Breast epithelium (tissue), 4 donors: ENCODE measurements around the gene PTPRH. TPM values are rescaled to one million over a fixed set of nuclear protein-coding genes. Genes with fewer than 3 reads are reported as not detected.

ENCODE experiments used
- DNase-seq, 2 donors: peaks; one replicate each; pipeline ENCODE4 v3.0.0-alpha.2; 2019; ENCODE audit warnings: low spot score in 2 of 2
- H3K27ac ChIP-seq, 2 donors: fragments of 200-600 bp; sonication (generic) in 1 of 2; one replicate each; pipeline ENCODE4 v1.5.1; 2016 to 2019; ENCODE audit warnings: mild to moderate bottlenecking in 1 of 2
- H3K27me3 ChIP-seq, 2 donors: fragments of 200-600 bp; sonication (generic) in 1 of 2; one replicate each; pipeline versions ENCODE4 v1.5.1 to v1.6.0; 2017 to 2019; ENCODE audit warnings: control low read depth in 1 of 2, mild to moderate bottlenecking in 1 of 2
- H3K36me3 ChIP-seq: fragments of 200-600 bp; one replicate; pipeline ENCODE4 v1.5.1; 2019
- H3K4me1 ChIP-seq, 2 donors: fragments of 200-600 bp; sonication (generic); one replicate each; pipeline ENCODE4 v1.5.1; 2016 to 2019; ENCODE audit warnings: control low read depth in 1 of 2
- H3K4me3 ChIP-seq, 3 donors: fragments of 200-600 bp; sonication (generic); 1 replicate in 2 of 3; 2 replicates in 1 of 3; pipeline ENCODE4 v1.5.1; 2016 to 2019; ENCODE audit warnings: mild to moderate bottlenecking in 3 of 3, moderate library complexity in 2 of 3
- H3K9me3 ChIP-seq, 2 donors: fragments of 200-600 bp; sonication (generic) in 1 of 2; one replicate each; pipeline ENCODE4 v1.5.1; 2016 to 2019; ENCODE audit warnings: control low read depth in 1 of 2
- CTCF ChIP-seq, 3 donors: fragments of 450-650 bp; IDR thresholded peaks; one replicate each; pipeline ENCODE4 v1.5.1; 2016 to 2017; ENCODE audit warnings: antibody characterized with exemption in 3 of 3, mild to moderate bottlenecking in 3 of 3, moderate library complexity in 3 of 3
- POLR2A ChIP-seq: fragments of 450-650 bp; IDR thresholded peaks from one replicate; pipeline ENCODE4 v1.6.1; 2016; ENCODE audit warnings: antibody characterized with exemption, mild to moderate bottlenecking, moderate library complexity
- POLR2AphosphoS5 ChIP-seq, 3 donors: sonication (generic); formaldehyde crosslinking; IDR thresholded peaks; one replicate each; pipeline ENCODE4 v1.6.1; 2017; ENCODE audit warnings: antibody characterized with exemption in 3 of 3
- intact Hi-C: fragments of 100-400 bp; cut with DNase I; formaldehyde crosslinking; loops from one replicate; pipeline ENCODE4 v1.15.1; 2023; ENCODE audit warnings: low total_unique reads
- total RNA-seq, 3 donors: library from RNA; depleted of rRNA; stranded (reverse); fragments of >200 nt; gene quantifications; one replicate each; pipeline ENCODE4 v1.1.0, GENCODE V29; 2016

Gene PTPRH
- total RNA-seq, 3 donors from 2014 or later = 0.73 to 10.2 (median 2.1) TPM

DNA sequence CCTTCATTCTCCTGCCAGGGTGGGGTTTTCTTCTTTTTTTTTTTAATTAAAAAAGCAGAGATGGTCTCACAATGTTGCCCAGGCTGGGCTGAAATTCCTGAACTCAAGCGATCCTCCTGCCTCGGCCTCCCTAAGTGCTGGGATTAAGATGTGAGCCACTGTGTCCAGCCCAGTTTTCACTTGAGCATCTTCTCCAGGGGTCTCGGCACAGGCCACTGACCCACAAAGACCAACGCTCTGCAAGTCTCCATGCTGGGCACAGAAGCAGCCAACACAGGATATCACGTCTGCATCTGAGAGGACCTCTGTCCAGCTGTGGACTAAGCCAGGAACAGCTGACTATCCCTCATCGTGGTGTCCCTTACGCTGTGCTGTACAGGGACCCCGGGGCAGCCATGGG, 28.7 kb upstream of the PTPRH start:
- Histone ChIP-seq H3K27me3 (no peaks in the 10 kb centered on the region), H3K36me3 (peaks cover 8% of the 10 kb centered on the region), H3K4me1 (no peaks in the 10 kb centered on the region), H3K27ac (no peak overlapping the region), H3K4me3 (no peak overlapping the region), H3K9me3 (no peaks in the 10 kb centered on the region)
- no peak for DNase-seq
- intact Hi-C loops = no loop called here
- TF ChIP-seq CTCF (IDR thresholded peaks at IDR 0.05) (no peak), POLR2A (no peak), POLR2AphosphoS5 (IDR thresholded peaks at IDR 0.05) (no peak)

- H3K36me3 ChIP-seq = peaks cover 24% of the 10 kb centered on the region
- intact Hi-C loops = no loop called here
- no peak for DNase-seq
Observed at GRCh38 chr19:55232986-55233385, 23.7 kb upstream of the PTPRH start.

DNA sequence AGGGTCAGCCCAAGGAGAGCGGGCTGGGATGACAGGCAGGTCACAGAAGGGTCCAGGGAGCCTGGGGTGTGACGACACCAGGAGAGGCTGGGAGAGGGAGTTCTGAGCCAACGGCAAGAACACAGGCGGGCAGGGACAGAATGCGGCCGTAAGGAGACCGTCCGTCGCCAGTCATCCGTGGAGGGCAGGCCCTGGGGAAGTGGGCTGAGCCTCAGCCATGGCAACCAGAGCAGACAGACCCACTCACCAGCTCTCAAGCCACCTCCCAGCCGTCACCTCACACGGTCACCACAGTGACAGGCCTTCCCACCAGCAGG, 22.9 kb upstream of the PTPRH start:
- Histone ChIP-seq H3K36me3 (peaks cover 24% of the 10 kb centered on the region), H3K9me3 (no peaks in the 10 kb centered on the region), H3K4me3 (no peak overlapping the region), H3K27ac (no peak overlapping the region), H3K4me1 (no peaks in the 10 kb centered on the region), H3K27me3 (no peaks in the 10 kb centered on the region)
- intact Hi-C loops = no loop called here
- TF ChIP-seq POLR2A (no peak), POLR2AphosphoS5 (IDR thresholded peaks at IDR 0.05) (no peak), CTCF (IDR thresholded peaks at IDR 0.05) (no peak)
- no peak for DNase-seq

More at GRCh38 chr19:55232986-55233385, 23.7 kb upstream of the PTPRH start:
- Histone ChIP-seq H3K27me3 (no peaks in the 10 kb centered on the region), H3K27ac (no peak overlapping the region), H3K9me3 (no peaks in the 10 kb centered on the region), H3K4me3 (no peak overlapping the region), H3K4me1 (no peaks in the 10 kb centered on the region)
- no peak for TF ChIP-seq POLR2AphosphoS5 (IDR thresholded peaks at IDR 0.05)
- no peak for TF ChIP-seq CTCF (IDR thresholded peaks at IDR 0.05)
- no peak for TF ChIP-seq POLR2A

DNA sequence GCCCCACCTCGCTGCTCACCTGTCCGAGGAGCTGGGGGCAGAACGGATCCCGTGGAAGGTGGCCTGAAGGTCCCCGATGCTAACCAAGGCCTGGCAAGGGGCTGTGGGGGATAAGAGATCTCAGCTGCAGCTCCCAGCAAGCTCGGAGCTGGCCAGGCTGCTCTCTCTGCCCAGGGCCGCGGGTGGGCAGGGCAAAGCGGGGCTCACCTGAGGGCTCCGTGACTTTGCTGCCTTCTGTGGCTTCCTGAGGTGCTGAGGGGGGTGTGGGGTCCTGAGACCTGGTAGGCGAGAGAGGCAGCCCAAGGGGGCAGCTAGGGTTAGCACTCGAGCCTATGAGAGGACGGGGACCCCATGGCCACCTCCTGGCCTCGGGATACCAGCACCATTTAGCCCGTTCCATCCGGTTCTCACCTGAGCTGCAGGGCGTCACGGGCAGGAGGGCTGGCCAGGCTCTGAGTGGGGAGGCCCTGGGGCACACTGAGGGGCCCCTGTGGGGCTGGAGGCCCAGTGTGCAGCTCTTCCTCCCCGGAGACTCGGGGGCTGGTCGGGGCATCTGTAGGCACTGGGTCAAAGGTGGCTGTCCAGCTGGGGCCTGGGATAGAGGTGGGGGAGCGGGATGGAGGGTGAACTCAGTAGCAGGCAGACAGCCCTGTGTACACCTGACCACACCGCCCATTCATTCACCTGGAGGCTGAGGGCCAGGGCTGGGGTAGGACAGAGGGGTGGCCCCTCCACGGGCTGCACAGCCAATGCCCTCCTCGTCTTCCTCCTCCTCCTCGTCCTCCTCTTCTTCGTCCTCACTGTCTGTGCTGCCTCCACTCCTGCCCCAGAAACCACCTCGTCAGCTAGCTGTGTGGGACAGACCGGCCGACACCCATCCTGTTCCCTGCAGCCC, 22.3 kb upstream of the PTPRH start:
- no peak for TF ChIP-seq POLR2AphosphoS5 (IDR thresholded peaks at IDR 0.05)
- TF ChIP-seq POLR2A = no peak
- no peak for TF ChIP-seq CTCF (IDR thresholded peaks at IDR 0.05)
- intact Hi-C loops = no loop called here

DNA sequence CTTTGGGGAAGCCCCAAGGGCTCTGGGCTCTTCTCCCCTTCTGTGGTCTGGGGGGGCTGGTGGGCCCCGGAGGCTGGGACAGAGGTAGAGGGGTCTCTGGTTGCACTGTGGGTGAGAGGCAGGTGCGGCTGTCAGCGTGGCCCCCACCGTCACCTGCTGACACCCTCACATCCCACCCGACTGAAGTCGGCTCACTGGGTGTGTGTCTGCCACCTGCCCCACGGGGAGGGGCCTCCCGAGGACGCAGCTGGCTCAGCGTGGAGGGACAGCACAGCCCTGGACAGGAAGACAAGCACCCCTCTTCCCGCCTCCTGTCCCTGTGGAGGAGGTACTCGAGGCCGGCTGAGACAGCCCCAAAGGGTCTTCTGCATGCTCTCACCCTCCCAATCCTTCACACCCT, 21.5 kb upstream of the PTPRH start:
- Histone ChIP-seq H3K27me3 (no peaks in the 10 kb centered on the region), H3K36me3 (peaks cover 18% of the 10 kb centered on the region), H3K27ac (no peak overlapping the region), H3K4me1 (no peaks in the 10 kb centered on the region), H3K9me3 (no peaks in the 10 kb centered on the region), H3K4me3 (no peak overlapping the region)
- DNase-seq = no peak
- TF ChIP-seq CTCF (IDR thresholded peaks at IDR 0.05) = no peak
- TF ChIP-seq POLR2AphosphoS5 (IDR thresholded peaks at IDR 0.05) = no peak
- TF ChIP-seq POLR2A = no peak
- intact Hi-C loops = no loop called here

More for the DNA sequence above, 22.3 kb upstream of the PTPRH start:
- H3K4me3 ChIP-seq = no peak overlapping the region
- no peaks in the 10 kb centered on the region for H3K9me3 ChIP-seq
- peaks cover 22% of the 10 kb centered on the region for H3K36me3 ChIP-seq
- H3K4me1 ChIP-seq = no peaks in the 10 kb centered on the region
- no peak overlapping the region for H3K27ac ChIP-seq
- DNase-seq = no peak
- no peaks in the 10 kb centered on the region for H3K27me3 ChIP-seq
